ENCODE results near the gene MAPK10.

MAPK10 gene

GRCh38 chr4:86359944-86360478 lies at the start of gene MAPK10:
TSS of gene MAPK10 (minus strand) at chr4:86360053.
- no peak within 1 kb of the TSS for H3K27ac ChIP-seq

GRCh38 chr4:86403575-86403974 lies 43.7 kb upstream of the MAPK10 start:
- Histone ChIP-seq H3K36me3 (no peaks in the 10 kb centered on the region), H3K27me3 (no peaks in the 10 kb centered on the region), H3K27ac (no peak overlapping the region), H3K4me3 (no peak overlapping the region), H3K4me1 (no peaks in the 10 kb centered on the region), H3K9me3 (no peaks in the 10 kb centered on the region)
- intact Hi-C loops (cut with DNase I; ENCODE audit: low total_unique reads): no loop called here
- TF ChIP-seq CTCF (IDR thresholded peaks at IDR 0.05): no peak
- DNase-seq: no peak

More at GRCh38 chr4:86359944-86360478, at the start of gene MAPK10:
- Histone ChIP-seq H3K36me3 (no peaks in the 10 kb centered on the region), H3K27me3 (no peaks in the 10 kb centered on the region), H3K9me3 (no peaks in the 10 kb centered on the region), H3K4me1 (no peaks in the 10 kb centered on the region), H3K4me3 (no peak within 1 kb of the TSS)
- peak; percentile 57 to 77 for DNase-seq
- no peak for TF ChIP-seq CTCF (IDR thresholded peaks at IDR 0.05)
- intact Hi-C loops (cut with DNase I; ENCODE audit: low total_unique reads): no loop called here

- no peak for DNase-seq
- no peak for TF ChIP-seq CTCF (IDR thresholded peaks at IDR 0.05)
These were observed 42.0 kb upstream of the MAPK10 start for GRCh38 chr4:86401826-86402225.

GRCh38 chr4:86400216-86400615 lies 40.4 kb upstream of the MAPK10 start:
- DNase-seq: no peak
- H3K27me3 ChIP-seq: no peaks in the 10 kb centered on the region
- intact Hi-C loops (cut with DNase I; ENCODE audit: low total_unique reads): no loop called here
- H3K36me3 ChIP-seq: no peaks in the 10 kb centered on the region
- no peak overlapping the region for H3K4me3 ChIP-seq
- no peak for TF ChIP-seq CTCF (IDR thresholded peaks at IDR 0.05)
- H3K9me3 ChIP-seq: no peaks in the 10 kb centered on the region
- no peak overlapping the region for H3K27ac ChIP-seq
- H3K4me1 ChIP-seq: no peaks in the 10 kb centered on the region

More at GRCh38 chr4:86401826-86402225, 42.0 kb upstream of the MAPK10 start:
- H3K9me3 ChIP-seq: no peaks in the 10 kb centered on the region
- H3K4me1 ChIP-seq: no peaks in the 10 kb centered on the region
- H3K36me3 ChIP-seq: no peaks in the 10 kb centered on the region
- no peak overlapping the region for H3K27ac ChIP-seq
- no peak overlapping the region for H3K4me3 ChIP-seq
- intact Hi-C loops (cut with DNase I; ENCODE audit: low total_unique reads): no loop called here
- H3K27me3 ChIP-seq: no peaks in the 10 kb centered on the region

- Histone ChIP-seq H3K4me3 (no peak overlapping the region), H3K4me1 (no peaks in the 10 kb centered on the region), H3K27me3 (no peaks in the 10 kb centered on the region), H3K9me3 (no peaks in the 10 kb centered on the region), H3K27ac (no peak overlapping the region), H3K36me3 (no peaks in the 10 kb centered on the region)
- TF ChIP-seq CTCF (IDR thresholded peaks at IDR 0.05): no peak
- intact Hi-C loops (cut with DNase I; ENCODE audit: low total_unique reads): no loop called here
- DNase-seq: no peak
These were observed 38.3 kb upstream of the MAPK10 start for GRCh38 chr4:86398187-86398586.

- H3K9me3 ChIP-seq: no peaks in the 10 kb centered on the region
- no peaks in the 10 kb centered on the region for H3K4me1 ChIP-seq
- no peaks in the 10 kb centered on the region for H3K36me3 ChIP-seq
- no peaks in the 10 kb centered on the region for H3K27me3 ChIP-seq
- no peak for TF ChIP-seq CTCF (IDR thresholded peaks at IDR 0.05)
- H3K27ac ChIP-seq: no peak overlapping the region
- DNase-seq: no peak
- intact Hi-C loops (cut with DNase I; ENCODE audit: low total_unique reads): no loop called here
- H3K4me3 ChIP-seq: no peak overlapping the region
These were observed 33.9 kb upstream of the MAPK10 start for GRCh38 chr4:86393749-86394148.

Data from tibial artery (tissue), 4 donors.